ENCODE data around the gene IGFBPL1. TPM values are rescaled to one million over a fixed set of nuclear protein-coding genes. Genes with fewer than 3 reads are reported as not detected.
A peak's percentile ranks its signal among the peaks of the same experiment; 100 is the strongest.

The IGFBPL1 gene
- total RNA-seq, 1 donor from 2014 or later = 0.79 TPM

GRCh38 chr9:38395653-38396370 is 28.4 kb downstream of the IGFBPL1 start:
- DNase-seq = no peak

- DNase-seq = no peak
Measured at GRCh38 chr9:38394416-38394815, 29.8 kb downstream of the IGFBPL1 start.

GRCh38 chr9:38393128-38393796 is 31.0 kb downstream of the IGFBPL1 start:
- no peak for DNase-seq

- DNase-seq = peak; percentile 59
Measured at GRCh38 chr9:38392235-38393127, 31.8 kb downstream of the IGFBPL1 start, which contains the start of gene ALDH1B1. TSS of gene ALDH1B1 (plus strand) at chr9:38392702. CDS start at chr9:38395749, 3,047 bp downstream.

- DNase-seq = no peak
Measured at GRCh38 chr9:38391278-38392118, 32.8 kb downstream of the IGFBPL1 start.

- DNase-seq = no peak
Measured at GRCh38 chr9:38390851-38391250, 33.4 kb downstream of the IGFBPL1 start.

- no peak for DNase-seq
Measured at GRCh38 chr9:38390442-38390841, 33.8 kb downstream of the IGFBPL1 start.

- DNase-seq = peak; percentile 6
Measured at GRCh38 chr9:38389313-38389712, 34.9 kb downstream of the IGFBPL1 start.

GRCh38 chr9:38388283-38389223 is 35.7 kb downstream of the IGFBPL1 start:
- no peak for DNase-seq

- no peak for DNase-seq
Measured at GRCh38 chr9:38387751-38388150, 36.5 kb downstream of the IGFBPL1 start.

- DNase-seq = no peak
Measured at GRCh38 chr9:38387066-38387465, 37.2 kb downstream of the IGFBPL1 start.

- DNase-seq = no peak
Measured at GRCh38 chr9:38386319-38386895, 37.8 kb downstream of the IGFBPL1 start.

- no peak for DNase-seq
Measured at GRCh38 chr9:38385896-38386295, 38.4 kb downstream of the IGFBPL1 start.

GRCh38 chr9:38384990-38385848 is 39.0 kb downstream of the IGFBPL1 start:
- no peak for DNase-seq

- DNase-seq = no peak
Measured at GRCh38 chr9:38382141-38382540, 42.1 kb downstream of the IGFBPL1 start.

- no peak for DNase-seq
Measured at GRCh38 chr9:38380872-38381534, 43.3 kb downstream of the IGFBPL1 start.

- DNase-seq = no peak
Measured at GRCh38 chr9:38380230-38380871, 43.9 kb downstream of the IGFBPL1 start.
